ENCODE results near the gene HOXD9.

- TF ChIP-seq PATZ1 (CRISPR knock-in tag; IDR thresholded peaks at IDR 0.05; ENCODE audit: borderline replicate concordance), result no peak
- TF ChIP-seq CREB5 (CRISPR knock-in tag; IDR thresholded peaks at IDR 0.05; ENCODE audit: low read depth), result no peak
- TF ChIP-seq ISL1 (CRISPR knock-in tag; IDR thresholded peaks at IDR 0.05), result no peak
- no peak for TF ChIP-seq RARB (CRISPR knock-in tag; IDR thresholded peaks at IDR 0.05)
- no peak for TF ChIP-seq ARNTL (CRISPR knock-in tag; IDR thresholded peaks at IDR 0.05; ENCODE audit: borderline replicate concordance, low read depth)
- no peak for TF ChIP-seq ZC3H10 (CRISPR knock-in tag; IDR thresholded peaks at IDR 0.05)
- no peak for TF ChIP-seq OSR1 (CRISPR knock-in tag; IDR thresholded peaks at IDR 0.05)
These were observed 4.6 kb upstream of the HOXD9 start for GRCh38 chr2:176117823-176118371.
